PFSK-1 (cell line): ENCODE data around the gene SMG6.

Experiments
- POLR2AphosphoS5 ChIP-seq: IDR thresholded peaks from 2 replicates; pipeline ENCODE4 v1.6.1; 2012; ENCODE audit warnings: low read depth, mild to moderate bottlenecking, control low read depth, low read length, moderate library complexity
- TAF1 ChIP-seq: IDR thresholded peaks from 2 replicates; pipeline ENCODE4 v1.6.1; 2012; ENCODE audit warnings: low read length, control low read depth, borderline replicate concordance; ENCODE audit not compliant: insufficient read depth

GRCh38 chr17:2191785-2192184, 111.8 kb downstream of the SMG6 start:
- no peak for TF ChIP-seq TAF1
- no peak for TF ChIP-seq POLR2AphosphoS5
